A673 (cell line): ENCODE measurements around the gene APOBEC2. TPM values are rescaled to one million over a fixed set of nuclear protein-coding genes. Genes with fewer than 3 reads are reported as not detected.

Source experiments
- BruUV-seq: library from RNA; stranded (reverse); fragments of 400-500 nt; replicated peaks from 2 replicates; lab custom pipeline; 2021; lab: Mats Ljungman, UMichigan
- CTCF ChIA-PET: fragments of 300-600 bp; sonication (Branson Sonifier 250); formaldehyde crosslinking; loops from one replicate; lab custom pipeline; 2022; ENCODE audit warnings: antibody characterized with exemption; lab: Charles Lee
- POLR2A ChIA-PET: fragments of 300-600 bp; sonication (Branson Sonifier 250); formaldehyde crosslinking; loops from one replicate; lab custom pipeline; 2022; ENCODE audit warnings: antibody characterized with exemption; ENCODE audit not compliant: low non-redundant PET; lab: Charles Lee
- DNase-seq: peaks from one replicate; pipeline ENCODE4 v3.0.0-alpha.2; 2015; ENCODE audit warnings: low spot score
- H3K27ac ChIP-seq: fragments of 200-600 bp; sonication (generic); 2 replicates; pipeline ENCODE4 v1.5.1; 2016; ENCODE audit warnings: mixed run types, low read depth, mild to moderate bottlenecking, mixed read lengths, antibody characterized with exemption, low read length; ENCODE audit not compliant: poor library complexity, severe bottlenecking
- H3K27me3 ChIP-seq: fragments of 200-600 bp; sonication (generic); replicated peaks from 2 replicates; pipeline ENCODE4 v1.6.1; 2017; ENCODE audit warnings: mixed run types, low read depth, mild to moderate bottlenecking, mixed read lengths, antibody characterized with exemption, low read length; ENCODE audit not compliant: insufficient read depth, poor library complexity
- H3K36me3 ChIP-seq: fragments of 200-600 bp; sonication (generic); 2 replicates; pipeline ENCODE4 v1.6.1; 2016; ENCODE audit warnings: mixed run types, mild to moderate bottlenecking, mixed read lengths, antibody characterized with exemption, low read length; ENCODE audit not compliant: insufficient read depth, poor library complexity, severe bottlenecking
- H3K4me1 ChIP-seq: fragments of 200-600 bp; sonication (generic); 2 replicates; pipeline ENCODE4 v1.6.1; 2017; ENCODE audit warnings: mixed run types, mild to moderate bottlenecking, mixed read lengths, antibody characterized with exemption, low read length; ENCODE audit not compliant: insufficient read depth, poor library complexity, severe bottlenecking
- H3K4me3 ChIP-seq: fragments of 200-600 bp; sonication (generic); 2 replicates; pipeline ENCODE4 v1.5.1; 2016; ENCODE audit warnings: low read depth, mixed run types, mild to moderate bottlenecking, mixed read lengths, low read length; ENCODE audit not compliant: poor library complexity, severe bottlenecking
- H3K9me3 ChIP-seq: fragments of 200-600 bp; sonication (generic); 2 replicates; pipeline ENCODE4 v1.6.1; 2016; ENCODE audit warnings: mixed run types, low read depth, mild to moderate bottlenecking, mixed read lengths, antibody characterized with exemption, low read length; ENCODE audit not compliant: poor library complexity, severe bottlenecking
- CTCF ChIP-seq: fragments of 300-800, 200-600 bp; sonication (generic); conservative IDR thresholded peaks from 2 replicates; pipeline ENCODE4 v1.5.1; 2017; ENCODE audit warnings: low read depth, mild to moderate bottlenecking, antibody characterized with exemption, low read length, moderate library complexity, mixed read lengths
- EZH2 ChIP-seq: fragments of 200-600 bp; sonication (generic); IDR thresholded peaks from 2 replicates; pipeline ENCODE4 v1.6.1; 2017; ENCODE audit warnings: borderline replicate concordance, low read depth, mild to moderate bottlenecking, mixed read lengths, antibody characterized with exemption, low read length; ENCODE audit not compliant: poor library complexity, severe bottlenecking
- intact Hi-C: fragments of 100-400 bp; cut with micrococcal nuclease; formaldehyde crosslinking; loops from one replicate; pipeline ENCODE4 v1.10.0; 2022; ENCODE audit not compliant: unreplicated experiment
- total RNA-seq: library from RNA; stranded (reverse); gene quantifications from 2 replicates; pipeline ENCODE4 v1.2.3, GENCODE V29; 2021

The APOBEC2 gene
- total RNA-seq, 1 experiment from 2014 or later = not detected

GRCh38 chr6:41027241-41027640 lies 25.8 kb upstream of the APOBEC2 start:
- H3K36me3 ChIP-seq = no peaks in the 10 kb centered on the region
- DNase-seq = no peak
- H3K27ac ChIP-seq = no peak overlapping the region
- no peak for TF ChIP-seq EZH2
- TF ChIP-seq CTCF = no peak
- ChIA-PET POLR2A (no interaction called here), CTCF (interaction anchor here (1.6 kb wide), 1 partner anchor 1665 kb away, joined by 3 read pairs; no protein-coding TSS in a partner anchor)
- BruUV-seq = no TSS peak
- H3K4me3 ChIP-seq = no peak overlapping the region
- H3K27me3 ChIP-seq = no peaks in the 10 kb centered on the region
- intact Hi-C loops = loop anchor here (1.0 to 10.0 kb wide), 3 partner anchors 132 to 1665 kb away; no protein-coding TSS in a partner anchor
- H3K9me3 ChIP-seq = no peaks in the 10 kb centered on the region
- H3K4me1 ChIP-seq = no peaks in the 10 kb centered on the region

GRCh38 chr6:41027799-41028560 lies 25.0 kb upstream of the APOBEC2 start:
- H3K36me3 ChIP-seq = no peaks in the 10 kb centered on the region
- ChIA-PET CTCF (interaction anchor here (0.5 to 1.6 kb wide), 5 partner anchors 9 to 1665 kb away, joined by 3 to 12 read pairs (median 4); no protein-coding TSS in a partner anchor), POLR2A (no interaction called here)
- TF ChIP-seq EZH2 = no peak
- peak; percentile 99 for TF ChIP-seq CTCF
- intact Hi-C loops = loop anchor here (1.0 to 10.0 kb wide), 3 partner anchors 133 to 1666 kb away; no protein-coding TSS in a partner anchor
- no peak overlapping the region for H3K27ac ChIP-seq
- H3K4me1 ChIP-seq = no peaks in the 10 kb centered on the region
- H3K9me3 ChIP-seq = no peaks in the 10 kb centered on the region
- H3K4me3 ChIP-seq = peak overlapping the region; percentile 31
- no TSS peak for BruUV-seq
- H3K27me3 ChIP-seq = no peaks in the 10 kb centered on the region
- DNase-seq = peak; percentile 53

- ChIA-PET POLR2A (no interaction called here), CTCF (interaction anchor here (0.5 to 1.6 kb wide), 5 partner anchors 10 to 1666 kb away, joined by 3 to 12 read pairs (median 4); no protein-coding TSS in a partner anchor)
- peak overlapping the region; percentile 31 for H3K4me3 ChIP-seq
- H3K27ac ChIP-seq = no peak overlapping the region
- intact Hi-C loops = loop anchor here (5.0 to 10.0 kb wide), 2 partner anchors 714 to 1666 kb away; no protein-coding TSS in a partner anchor
- H3K4me1 ChIP-seq = no peaks in the 10 kb centered on the region
- no peak for TF ChIP-seq EZH2
- no peak for TF ChIP-seq CTCF
- no peaks in the 10 kb centered on the region for H3K27me3 ChIP-seq
- no peak for DNase-seq
- no TSS peak for BruUV-seq
- H3K9me3 ChIP-seq = no peaks in the 10 kb centered on the region
- no peaks in the 10 kb centered on the region for H3K36me3 ChIP-seq
These were observed 24.2 kb upstream of the APOBEC2 start for GRCh38 chr6:41028561-41029412.
